OCI-LY3 (cell line): ENCODE results near the gene ANGEL1.

Experiments
- H2AFZ ChIP-seq: fragments of 200-600, 300-600 bp; shearing (Covaris generic); 2 replicates; pipeline ENCODE4 v1.6.0; 2014; ENCODE audit warnings: antibody characterized with exemption, low read depth, low read length
- H3K27ac ChIP-seq: fragments of 200-600, 300-600 bp; sonication (generic); 2 replicates; pipeline ENCODE4 v1.5.1; 2014; ENCODE audit warnings: mild to moderate bottlenecking, low read length, moderate library complexity, mixed read lengths
- H3K27me3 ChIP-seq: fragments of 200-600, 300-600 bp; sonication (generic); 2 replicates; pipeline ENCODE4 v1.6.1; 2014; ENCODE audit warnings: low read depth, low read length, mixed read lengths
- H3K36me3 ChIP-seq: fragments of 200-600, 300-600 bp; sonication (generic); replicated peaks from 2 replicates; pipeline ENCODE3; 2014; ENCODE audit warnings: low read depth, low read length, mixed read lengths
- H3K4me1 ChIP-seq: fragments of 300-600, 200-600 bp; sonication (generic); 2 replicates; pipeline ENCODE4 v1.6.1; 2014; ENCODE audit warnings: low read length, mixed read lengths
- H3K4me2 ChIP-seq: fragments of 200-600, 300-600 bp; sonication (generic); 2 replicates; pipeline ENCODE4 v1.6.1; 2014; ENCODE audit warnings: low read length, mixed read lengths
- H3K4me3 ChIP-seq: fragments of 300-600, 200-600 bp; sonication (generic); 2 replicates; pipeline ENCODE4 v1.5.1; 2014; ENCODE audit warnings: antibody characterized with exemption, mild to moderate bottlenecking, low read length, moderate library complexity
- H3K79me2 ChIP-seq: fragments of 300-600, 200-600 bp; shearing (Covaris generic); 2 replicates; pipeline ENCODE4 v1.6.1; 2014; ENCODE audit warnings: mild to moderate bottlenecking, low read length, mixed read lengths
- H3K9ac ChIP-seq: fragments of 300-600, 200-600 bp; shearing (Covaris generic); 2 replicates; pipeline ENCODE4 v1.6.0; 2014; ENCODE audit warnings: mild to moderate bottlenecking, low read length, moderate library complexity
- H3K9me3 ChIP-seq: fragments of 200-600, 300-600 bp; shearing (Covaris generic); 2 replicates; pipeline ENCODE4 v1.6.1; 2014; ENCODE audit warnings: low read length, mixed read lengths; ENCODE audit not compliant: insufficient read depth
- H4K20me1 ChIP-seq: fragments of 200-600, 300-600 bp; sonication (generic); 2 replicates; pipeline ENCODE4 v1.6.1; 2016; ENCODE audit warnings: low read length, mixed read lengths; ENCODE audit not compliant: insufficient read depth
- CTCF ChIP-seq: fragments of 200-600, 300-600 bp; sonication (generic); IDR thresholded peaks from 2 replicates; pipeline ENCODE4 v1.5.1; 2014; ENCODE audit warnings: antibody characterized with exemption, low read length, low read depth
- EZH2phosphoT487 ChIP-seq: fragments of 200-600 bp; shearing (Covaris generic); IDR thresholded peaks from 2 replicates; pipeline ENCODE4 v1.6.1; 2018; ENCODE audit warnings: antibody characterized with exemption, mixed run types, low read depth

ANGEL1 gene

GRCh38 chr14:76742966-76743365 is 69.7 kb downstream of the ANGEL1 start:
- no peaks in the 10 kb centered on the region for H3K27me3 ChIP-seq
- H3K4me2 ChIP-seq, result no peak overlapping the region
- no peak overlapping the region for H3K4me3 ChIP-seq
- no peaks in the 10 kb centered on the region for H3K79me2 ChIP-seq
- no peak overlapping the region for H3K27ac ChIP-seq
- TF ChIP-seq CTCF (no peak), EZH2phosphoT487 (no peak)
- H3K4me1 ChIP-seq, result peaks cover 2% of the 10 kb centered on the region; the same call in 1 of the 2 replicates
- H4K20me1 ChIP-seq, result no peaks in the 10 kb centered on the region
- no peaks in the 10 kb centered on the region for H3K36me3 ChIP-seq
- H3K9me3 ChIP-seq, result 0 out of 2 replicates have a peak, but pooled peaks cover 15% of the 10 kb centered on the region
- H3K9ac ChIP-seq, result no peak overlapping the region
- H2AFZ ChIP-seq, result no peak overlapping the region

DNA sequence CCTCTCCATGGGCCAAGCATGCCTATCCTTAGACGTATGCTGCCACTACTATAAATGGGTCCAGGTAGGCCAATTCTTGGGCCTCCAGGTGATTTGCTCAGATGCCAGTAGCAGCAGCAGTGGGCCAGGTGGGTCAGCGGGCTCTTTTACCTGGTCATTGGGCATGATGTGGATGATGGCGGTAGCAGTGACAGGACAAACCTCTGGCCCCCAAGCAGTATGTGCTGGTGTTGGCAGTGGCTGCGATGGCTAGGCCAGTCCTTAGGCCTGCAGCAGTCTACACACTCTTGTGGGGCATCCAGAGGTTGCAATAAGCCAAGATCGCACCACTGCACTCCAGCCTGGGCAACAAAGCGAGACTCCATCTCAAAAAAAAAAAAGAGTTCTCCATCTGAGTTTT is 70.5 kb downstream of the ANGEL1 start:
- no peak overlapping the region for H3K9ac ChIP-seq
- no peaks in the 10 kb centered on the region for H3K36me3 ChIP-seq
- H3K9me3 ChIP-seq, result 0 out of 2 replicates have a peak, but pooled peaks cover 15% of the 10 kb centered on the region
- peaks cover 2% of the 10 kb centered on the region; the same call in 1 of the 2 replicates for H3K4me1 ChIP-seq
- no peak overlapping the region for H2AFZ ChIP-seq
- no peaks in the 10 kb centered on the region for H3K79me2 ChIP-seq
- no peak overlapping the region for H3K4me3 ChIP-seq
- no peak overlapping the region for H3K27ac ChIP-seq
- no peaks in the 10 kb centered on the region for H3K27me3 ChIP-seq
- no peaks in the 10 kb centered on the region for H4K20me1 ChIP-seq
- TF ChIP-seq EZH2phosphoT487, result no peak
- TF ChIP-seq CTCF, result no peak
- no peak overlapping the region for H3K4me2 ChIP-seq

DNA sequence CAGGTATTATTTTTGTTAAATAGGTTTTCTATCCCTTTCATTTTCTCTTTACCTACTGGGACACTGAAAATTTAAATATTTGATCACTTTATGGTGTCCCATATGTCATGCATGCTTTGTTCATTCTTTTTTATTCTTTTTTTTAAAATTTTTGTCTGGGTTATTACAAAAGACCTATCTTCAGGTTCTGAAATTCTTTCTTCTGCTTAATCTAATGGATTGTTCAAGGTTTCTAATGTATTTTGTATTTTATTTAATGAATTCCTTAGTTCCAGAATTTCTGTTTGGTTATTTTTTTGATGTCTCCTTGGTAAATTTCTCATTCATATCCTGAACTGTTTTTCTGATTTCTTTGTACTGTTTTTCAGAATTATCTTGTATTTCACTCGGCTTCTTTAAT is 71.6 kb downstream of the ANGEL1 start:
- no peak overlapping the region for H3K4me3 ChIP-seq
- no peak for TF ChIP-seq CTCF
- no peak for TF ChIP-seq EZH2phosphoT487
- H3K4me1 ChIP-seq, result peaks cover 2% of the 10 kb centered on the region; the same call in 1 of the 2 replicates

More for the DNA sequence above, 71.6 kb downstream of the ANGEL1 start:
- Histone ChIP-seq H3K27me3 (no peaks in the 10 kb centered on the region), H3K9ac (no peak overlapping the region), H3K79me2 (no peaks in the 10 kb centered on the region), H4K20me1 (no peaks in the 10 kb centered on the region), H3K9me3 (0 out of 2 replicates have a peak, but pooled peaks cover 15% of the 10 kb centered on the region), H3K4me2 (no peak overlapping the region), H3K27ac (no peak overlapping the region), H2AFZ (no peak overlapping the region), H3K36me3 (no peaks in the 10 kb centered on the region)
